ENCODE data around the gene MAP4K5.

DNA sequence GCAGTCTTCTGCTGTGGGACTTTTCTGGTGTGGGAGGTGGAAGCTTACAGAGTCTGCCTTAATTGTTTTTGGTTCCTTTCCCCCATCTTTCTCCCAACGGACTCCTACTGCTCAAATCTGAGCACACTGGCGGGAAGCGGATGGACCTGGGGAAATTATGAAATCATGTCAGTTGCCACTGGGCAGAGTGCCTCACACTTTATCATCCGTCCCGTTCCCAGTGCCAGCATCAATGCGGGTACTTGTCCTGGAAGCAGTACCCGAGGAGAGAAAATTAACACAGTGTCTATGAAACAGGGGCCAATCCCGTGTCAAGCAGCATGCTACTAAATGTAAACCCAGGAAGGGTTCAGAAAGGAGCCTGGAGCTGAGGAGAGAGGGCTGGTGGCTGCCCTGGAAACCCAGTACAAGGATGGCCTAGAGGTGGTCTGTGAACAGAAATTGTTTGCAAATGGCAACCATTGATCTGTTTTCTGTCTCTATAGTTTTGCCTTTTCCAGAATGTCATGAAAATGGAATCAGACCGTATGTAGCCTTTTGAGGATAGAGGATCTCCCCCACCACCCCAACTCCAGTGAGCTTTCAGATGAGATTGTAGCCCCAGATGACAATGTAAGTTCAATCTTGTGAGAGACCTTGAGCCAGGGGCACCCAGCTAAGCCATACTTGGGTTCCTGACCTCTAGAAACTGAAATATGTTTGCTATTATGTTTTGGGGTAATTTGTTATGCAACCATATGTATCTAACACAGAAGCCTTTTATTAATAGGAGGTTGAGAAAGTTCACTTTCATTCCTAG is 134.8 kb downstream of the MAP4K5 start:
- TF ChIP-seq, protein P1, sequence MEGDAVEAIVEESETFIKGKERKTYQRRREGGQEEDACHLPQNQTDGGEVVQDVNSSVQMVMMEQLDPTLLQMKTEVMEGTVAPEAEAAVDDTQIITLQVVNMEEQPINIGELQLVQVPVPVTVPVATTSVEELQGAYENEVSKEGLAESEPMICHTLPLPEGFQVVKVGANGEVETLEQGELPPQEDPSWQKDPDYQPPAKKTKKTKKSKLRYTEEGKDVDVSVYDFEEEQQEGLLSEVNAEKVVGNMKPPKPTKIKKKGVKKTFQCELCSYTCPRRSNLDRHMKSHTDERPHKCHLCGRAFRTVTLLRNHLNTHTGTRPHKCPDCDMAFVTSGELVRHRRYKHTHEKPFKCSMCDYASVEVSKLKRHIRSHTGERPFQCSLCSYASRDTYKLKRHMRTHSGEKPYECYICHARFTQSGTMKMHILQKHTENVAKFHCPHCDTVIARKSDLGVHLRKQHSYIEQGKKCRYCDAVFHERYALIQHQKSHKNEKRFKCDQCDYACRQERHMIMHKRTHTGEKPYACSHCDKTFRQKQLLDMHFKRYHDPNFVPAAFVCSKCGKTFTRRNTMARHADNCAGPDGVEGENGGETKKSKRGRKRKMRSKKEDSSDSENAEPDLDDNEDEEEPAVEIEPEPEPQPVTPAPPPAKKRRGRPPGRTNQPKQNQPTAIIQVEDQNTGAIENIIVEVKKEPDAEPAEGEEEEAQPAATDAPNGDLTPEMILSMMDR (IDR thresholded peaks at IDR 0.05), result no peak
- TF ChIP-seq EP300 (IDR thresholded peaks at IDR 0.05), result no peak
